Erythroblast (primary cell): ENCODE results near the gene CALN1.

Experiments
- GATA1 ChIP-seq: IDR thresholded peaks from 2 replicates; pipeline ENCODE4 v1.6.1; 2011; ENCODE audit warnings: low read depth, mild to moderate bottlenecking, control low read depth, low read length, moderate library complexity
- POLR2A ChIP-seq: IDR thresholded peaks from 2 replicates; pipeline ENCODE4 v1.6.1; 2011; ENCODE audit warnings: mild to moderate bottlenecking, low read length

DNA sequence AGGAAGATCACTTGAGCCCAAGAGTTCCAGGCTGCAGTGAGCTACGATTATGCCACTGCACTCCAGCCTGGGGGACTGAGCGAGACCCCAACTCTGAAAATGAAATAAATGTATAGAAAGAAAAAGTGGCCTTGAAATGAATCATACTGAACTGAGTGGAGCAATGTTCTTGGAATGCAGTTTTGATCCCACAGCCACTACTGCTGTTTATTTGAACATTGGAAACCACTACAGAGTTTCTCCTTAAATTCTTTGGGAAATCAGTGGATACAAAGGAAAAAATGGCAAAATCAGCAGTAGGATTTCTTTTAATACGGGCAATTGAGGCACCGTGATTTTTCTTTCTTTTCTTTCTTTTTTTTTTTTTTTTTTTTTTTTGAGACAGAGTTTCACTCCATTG, 642.8 kb downstream of the CALN1 start:
- TF ChIP-seq POLR2A (no peak), GATA1 (no peak)
